ENCODE data around the gene TBC1D1.
"Not testable (repeated sequence)": the region's sequence is repeated elsewhere in the genome, so short reads cannot be mapped to it uniquely, and the experiment has no call there.

The TBC1D1 gene

GRCh38 chr4:37968747-37969146 lies 77.9 kb downstream of the TBC1D1 start:
- DNase-seq (ENCODE audit: low read depth) = no peak

GRCh38 chr4:37970702-37971101 lies 79.8 kb downstream of the TBC1D1 start:
- DNase-seq (ENCODE audit: low read depth) = no peak

- DNase-seq (ENCODE audit: low read depth) = no peak
Observed at GRCh38 chr4:37971202-37971601, 80.3 kb downstream of the TBC1D1 start.

GRCh38 chr4:37973441-37973840 lies 82.6 kb downstream of the TBC1D1 start:
- DNase-seq (ENCODE audit: low read depth) = no peak

- DNase-seq (ENCODE audit: low read depth) = not testable (repeated sequence)
Observed at GRCh38 chr4:37975321-37975822, 84.5 kb downstream of the TBC1D1 start.

GRCh38 chr4:37976507-37976906 lies 85.6 kb downstream of the TBC1D1 start:
- no peak for DNase-seq (ENCODE audit: low read depth)

GRCh38 chr4:37976991-37977470 lies 86.1 kb downstream of the TBC1D1 start:
- DNase-seq (ENCODE audit: low read depth) = no peak

- no peak for DNase-seq (ENCODE audit: low read depth)
Observed at GRCh38 chr4:37977471-37978247, 86.8 kb downstream of the TBC1D1 start.

- DNase-seq (ENCODE audit: low read depth) = no peak
Observed at GRCh38 chr4:37978248-37978924, 87.5 kb downstream of the TBC1D1 start.

GRCh38 chr4:37980246-37980645 lies 89.4 kb downstream of the TBC1D1 start:
- DNase-seq (ENCODE audit: low read depth) = no peak

GRCh38 chr4:37981425-37981824 lies 90.5 kb downstream of the TBC1D1 start:
- no peak for DNase-seq (ENCODE audit: low read depth)

GRCh38 chr4:37981844-37982720 lies 91.2 kb downstream of the TBC1D1 start:
- DNase-seq (ENCODE audit: low read depth) = no peak

GRCh38 chr4:37982736-37983135 lies 91.9 kb downstream of the TBC1D1 start:
- DNase-seq (ENCODE audit: low read depth) = no peak

GRCh38 chr4:37983951-37984350 lies 93.1 kb downstream of the TBC1D1 start:
- DNase-seq (ENCODE audit: low read depth) = no peak

GRCh38 chr4:37985730-37986275 lies 94.9 kb downstream of the TBC1D1 start:
- no peak for DNase-seq (ENCODE audit: low read depth)

GRCh38 chr4:37988670-37989069 lies 97.8 kb downstream of the TBC1D1 start:
- DNase-seq (ENCODE audit: low read depth) = no peak

GRCh38 chr4:37989398-37990260 lies 98.7 kb downstream of the TBC1D1 start:
- DNase-seq (ENCODE audit: low read depth) = no peak

GRCh38 chr4:37990731-37991245 lies 99.9 kb downstream of the TBC1D1 start:
- DNase-seq (ENCODE audit: low read depth) = no peak

GRCh38 chr4:37991623-37992410 lies 100.9 kb downstream of the TBC1D1 start:
- DNase-seq (ENCODE audit: low read depth) = no peak

- no peak for DNase-seq (ENCODE audit: low read depth)
Observed at GRCh38 chr4:37993806-37994205, 102.9 kb downstream of the TBC1D1 start.

All from HS-27A (cell line).